SK-N-MC (cell line): ENCODE results near the gene PPT2.

ENCODE experiments used
- EZH2 ChIP-seq: fragments of 200-600 bp; sonication (generic); IDR thresholded peaks from one replicate; pipeline ENCODE4 v1.6.1; 2017; ENCODE audit warnings: antibody characterized with exemption
- POLR2AphosphoS5 ChIP-seq: IDR thresholded peaks from 2 replicates; pipeline ENCODE4 v1.6.1; 2012; ENCODE audit warnings: mild to moderate bottlenecking, low read depth, low read length, borderline replicate concordance

GRCh38 chr6:32120573-32121059 is 33.3 kb upstream of the PPT2 start:
- TF ChIP-seq EZH2 (no peak), POLR2AphosphoS5 (no peak)
